B cell (primary cell): ENCODE data around the gene S100A13. TPM values are rescaled to one million over a fixed set of nuclear protein-coding genes. Genes with fewer than 3 reads are reported as not detected.

Experiments
- ATAC-seq: fragments of 200-7000 bp; cut with Tn5 transposase; one replicate; pipeline ENCODE4 v1.10.0; 2021; ENCODE audit warnings: low read depth, mild to moderate bottlenecking, moderate number of reproducible peaks, moderate library complexity
- CTCF ChIA-PET: fragments of 350-600 bp; sonication (Branson Sonifier 250); formaldehyde crosslinking; loops from one replicate; lab custom pipeline; 2021; ENCODE audit warnings: antibody characterized with exemption, inconsistent platforms; lab: Charles Lee
- POLR2A ChIA-PET: fragments of 350-600 bp; sonication (Branson Sonifier 250); formaldehyde crosslinking; loops from one replicate; lab custom pipeline; 2021; ENCODE audit warnings: antibody characterized with exemption; lab: Charles Lee
- DNase-seq: peaks from one replicate; pipeline ENCODE4 v3.0.0; 2013
- H2AFZ ChIP-seq: 2 replicates; pipeline ENCODE4 v1.6.1; 2012; ENCODE audit warnings: mild to moderate bottlenecking, low read depth, low read length; ENCODE audit not compliant: insufficient read depth, poor library complexity, severe bottlenecking
- H3K27ac ChIP-seq, 2 donors: 1 replicate in 1 of 2; 2 replicates in 1 of 2; pipeline ENCODE4 v1.5.1; 2012 to 2013; ENCODE audit warnings: low read length in 2 of 2, mild to moderate bottlenecking in 2 of 2, moderate library complexity in 1 of 2
- H3K27me3 ChIP-seq, 4 experiments: fragments of 200-600 bp in 1 of 4; sonication (generic) in 1 of 4; replicated peaks in 1 of 4; 1 replicate in 2 of 4; 2 replicates in 2 of 4; pipeline versions ENCODE4 v1.6.1 to v1.7.0; 2013 to 2016; ENCODE audit warnings: low read length in 3 of 4, mild to moderate bottlenecking in 2 of 4, mixed read lengths in 1 of 4, moderate library complexity in 1 of 4; ENCODE audit not compliant: insufficient read depth in 4 of 4, control insufficient read depth in 3 of 4; ENCODE audit errors: control extremely low read depth in 1 of 4
- H3K36me3 ChIP-seq, 2 experiments: replicated peaks in 1 of 2; 1 replicate in 1 of 2; 2 replicates in 1 of 2; pipeline versions ENCODE4 v1.6.1 to v1.7.1; 2013; ENCODE audit warnings: low read length in 1 of 2; ENCODE audit not compliant: insufficient read depth in 2 of 2, control insufficient read depth in 1 of 2; ENCODE audit errors: control extremely low read depth in 1 of 2, extremely low read depth in 1 of 2
- H3K4me1 ChIP-seq, 2 donors: fragments of 200-600 bp in 1 of 2; sonication (generic) in 1 of 2; 1 replicate in 1 of 2; 2 replicates in 1 of 2; pipeline versions ENCODE4 v1.5.1 to v1.6.1; 2013 to 2017; ENCODE audit warnings: low read length in 2 of 2; ENCODE audit not compliant: control insufficient read depth in 2 of 2, insufficient read depth in 2 of 2
- H3K4me2 ChIP-seq: replicated peaks from 2 replicates; pipeline ENCODE3; 2012; ENCODE audit warnings: mild to moderate bottlenecking, low read depth, low read length; ENCODE audit not compliant: poor library complexity, severe bottlenecking
- H3K4me3 ChIP-seq, 5 experiments: fragments of 200-600 bp in 1 of 5; sonication (generic) in 1 of 5; 1 replicate in 3 of 5; 2 replicates in 2 of 5; pipeline versions ENCODE4 v1.5.1 to v1.7.0; 2011 to 2016; ENCODE audit warnings: low read length in 4 of 5, mild to moderate bottlenecking in 4 of 5, low read depth in 2 of 5, control low read depth in 1 of 5, moderate library complexity in 1 of 5; ENCODE audit not compliant: insufficient read depth in 1 of 5; ENCODE audit errors: control extremely low read depth in 1 of 5, extremely low read depth in 1 of 5
- H3K79me2 ChIP-seq: fragments of 200-600 bp; sonication (generic); one replicate; pipeline ENCODE4 v1.6.0; 2016; ENCODE audit warnings: low read length; ENCODE audit not compliant: control insufficient read depth, insufficient read depth
- H3K9ac ChIP-seq: fragments of 200-600 bp; sonication (generic); 2 replicates; pipeline ENCODE4 v1.6.1; 2017; ENCODE audit warnings: mild to moderate bottlenecking, low read length, moderate library complexity
- H3K9me3 ChIP-seq, 3 donors: one replicate each; pipeline versions ENCODE4 v1.6.1 to v1.7.1; 2013; ENCODE audit warnings: low read length in 2 of 3; ENCODE audit not compliant: control insufficient read depth in 2 of 3, insufficient read depth in 1 of 3; ENCODE audit errors: control extremely low read depth in 1 of 3
- H4K20me1 ChIP-seq: 2 replicates; pipeline ENCODE4 v1.6.0; 2012; ENCODE audit warnings: mild to moderate bottlenecking, low read length; ENCODE audit not compliant: insufficient read depth, control insufficient read depth, poor library complexity, severe bottlenecking
- H3K27ac Mint-ChIP-seq: one replicate; pipeline ENCODE4 v1.8.0; 2021; ENCODE audit warnings: mixed read lengths
- H3K27me3 Mint-ChIP-seq: one replicate; pipeline ENCODE4 v1.8.0; 2021; ENCODE audit warnings: mixed read lengths
- H3K4me1 Mint-ChIP-seq: one replicate; pipeline ENCODE4 v1.8.0; 2021; ENCODE audit warnings: mixed read lengths
- H3K4me3 Mint-ChIP-seq: one replicate; pipeline ENCODE4 v1.8.0; 2021; ENCODE audit warnings: mixed read lengths
- H3K9me3 Mint-ChIP-seq: one replicate; pipeline ENCODE4 v1.8.0; 2022; ENCODE audit warnings: mixed read lengths; ENCODE audit not compliant: insufficient read depth
- CTCF ChIP-seq: fragments of 200-600 bp; IDR thresholded peaks from one replicate; pipeline ENCODE4 v1.8.0; 2022; ENCODE audit warnings: antibody characterized with exemption, mild to moderate bottlenecking
- EZH2 ChIP-seq: IDR thresholded peaks from 2 replicates; pipeline ENCODE4 v1.6.1; 2012; ENCODE audit warnings: borderline replicate concordance, low read depth, mild to moderate bottlenecking, moderate library complexity, low read length; ENCODE audit not compliant: insufficient read depth, poor library complexity, severe bottlenecking
- WGBS: methylation state at CpG from one replicate; pipeline ENCODE4 v1.1.5; 2013; ENCODE audit warnings: missing lambda C conversion rate; ENCODE audit not compliant: insufficient coverage; 5-methylcytosine and 5-hydroxymethylcytosine counted together
- intact Hi-C: fragments of 100-400 bp; cut with micrococcal nuclease; formaldehyde crosslinking; loops from one replicate; pipeline ENCODE4 v1.10.0; 2022
- polyA plus RNA-seq: library from polyadenylated mRNA; depleted of rRNA; stranded (reverse); fragments of >200 nt; gene quantifications from 2 replicates; pipeline ENCODE4 v1.2.3, GENCODE V29; 2012
- total RNA-seq, 2 donors: library from RNA; stranded (reverse); fragments of 120-200 nt in 1 of 2; gene quantifications; 1 replicate in 1 of 2; 2 replicates in 1 of 2; pipeline versions ENCODE4 v1.2.3 to v1.2.4, GENCODE V29; 2013 to 2022

S100A13 gene
- total and polyA plus RNA-seq, 2 donors (not counting 1 experiment from before 2014, with no cell fraction given) = 9.8 to 17.8 TPM

- ChIA-PET POLR2A (no interaction called here), CTCF (interaction anchor here (0.8 to 1.1 kb wide), 2 partner anchors 11 to 15 kb away, joined by 3 read pairs; no protein-coding TSS in a partner anchor)
- Histone ChIP-seq H3K4me1 (peaks cover 10% of the 10 kb centered on the region in 2 donors), H3K4me3 (no peak overlapping the region), H3K27ac (no peak overlapping the region), H3K79me2 (no peaks in the 10 kb centered on the region), H3K9me3 (no peaks in the 10 kb centered on the region), H3K9ac (no peak overlapping the region), H4K20me1 (no peaks in the 10 kb centered on the region), H3K4me2 (no peak overlapping the region), H3K27me3 (no peaks in the 10 kb centered on the region), H3K36me3 (no peaks in the 10 kb centered on the region), H2AFZ (no peak overlapping the region)
- 92% methylated on average over 5 of the region's 5 CpGs for WGBS
- TF ChIP-seq EZH2 (no peak), CTCF (no peak)
- no peak overlapping the region for H3K27ac Mint-ChIP-seq
- H3K9me3 Mint-ChIP-seq = no peaks in the 10 kb centered on the region
- no peaks in the 10 kb centered on the region for H3K4me1 Mint-ChIP-seq
- no peak overlapping the region for H3K4me3 Mint-ChIP-seq
- intact Hi-C loops = no loop called here
- no peak for ATAC-seq
- H3K27me3 Mint-ChIP-seq = no peaks in the 10 kb centered on the region
- DNase-seq = no peak
These were observed 13.9 kb downstream of the S100A13 start for GRCh38 chr1:153613406-153613805.

- H3K4me1 Mint-ChIP-seq = no peaks in the 10 kb centered on the region
- Histone ChIP-seq H3K4me1 (peaks cover 8 to 9% of the 10 kb centered on the region in 2 donors), H4K20me1 (no peaks in the 10 kb centered on the region), H3K9me3 (no peaks in the 10 kb centered on the region), H3K4me2 (no peak within 1 kb of the TSS), H3K4me3 (no peak within 1 kb of the TSS), H3K9ac (no peak within 1 kb of the TSS), H3K79me2 (no peaks in the 10 kb centered on the region), H3K27me3 (no peaks in the 10 kb centered on the region), H2AFZ (no peak within 1 kb of the TSS), H3K36me3 (no peaks in the 10 kb centered on the region), H3K27ac (no peak within 1 kb of the TSS)
- TF ChIP-seq EZH2 = no peak
- TF ChIP-seq CTCF = no peak
- WGBS = 100% methylated on average over 7 of the region's 9 CpGs
- DNase-seq = no peak
- ATAC-seq = no peak
- no peak within 1 kb of the TSS for H3K4me3 Mint-ChIP-seq
- intact Hi-C loops = no loop called here
- ChIA-PET POLR2A (no interaction called here), CTCF (interaction anchor here (1.1 kb wide), 1 partner anchor 12 kb away, joined by 3 read pairs; no protein-coding TSS in a partner anchor)
- H3K27me3 Mint-ChIP-seq = no peaks in the 10 kb centered on the region
- no peak within 1 kb of the TSS for H3K27ac Mint-ChIP-seq
- no peaks in the 10 kb centered on the region for H3K9me3 Mint-ChIP-seq
These were observed 14.5 kb downstream of the S100A13 start, which contains the start of gene S100A16 for GRCh38 chr1:153612755-153613331. Gene S100A16 (minus strand): TSS chr1:153613137. CDS start chr1:153608151, 4,986 bp downstream.
